ENCODE results near the gene TNS1. TPM values are rescaled to one million over a fixed set of nuclear protein-coding genes. Genes with fewer than 3 reads are reported as not detected.

The TNS1 gene
- total RNA-seq, 1 donor from 2014 or later = 54.5 TPM

DNA sequence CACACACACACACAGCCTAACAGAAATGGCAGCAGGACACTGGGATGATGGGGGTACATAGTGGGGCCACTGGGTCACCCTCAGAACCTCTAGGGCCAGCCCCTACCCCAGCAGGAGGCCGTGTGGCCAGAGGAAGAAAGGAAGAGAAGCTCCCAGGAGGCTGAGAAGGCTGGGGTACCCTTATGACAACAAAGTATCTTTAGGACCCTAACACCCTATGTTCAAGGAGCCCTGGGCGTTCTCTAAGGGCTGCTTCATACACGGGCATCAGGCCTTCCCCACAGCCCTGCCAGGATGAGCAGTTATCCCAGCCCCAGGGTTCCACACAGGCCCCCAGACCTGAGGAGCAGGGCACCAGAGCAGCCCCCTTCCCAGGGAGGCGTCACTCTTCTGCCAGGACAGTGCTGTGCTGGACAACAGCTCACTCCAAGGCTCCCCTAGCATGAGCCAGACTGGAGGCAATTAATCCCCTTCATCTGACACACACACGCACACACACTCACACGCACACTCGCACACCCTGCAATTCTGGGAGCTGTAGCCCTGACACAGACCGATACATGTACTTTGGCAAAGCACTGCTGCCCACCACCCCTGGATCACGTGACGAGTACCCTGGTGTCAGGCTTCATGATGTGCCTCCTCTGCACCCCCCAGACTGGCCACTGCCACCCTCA, 163.6 kb downstream of the TNS1 start:
- Histone ChIP-seq H3K27me3 (ENCODE audit: control insufficient read depth, insufficient read depth, low read length) (no peaks in the 10 kb centered on the region), H3K4me3 (ENCODE audit: low read depth, low read length) (no peak overlapping the region), H3K36me3 (ENCODE audit: control insufficient read depth, insufficient read depth, low read length) (no peaks in the 10 kb centered on the region)
- TF ChIP-seq, protein P1, sequence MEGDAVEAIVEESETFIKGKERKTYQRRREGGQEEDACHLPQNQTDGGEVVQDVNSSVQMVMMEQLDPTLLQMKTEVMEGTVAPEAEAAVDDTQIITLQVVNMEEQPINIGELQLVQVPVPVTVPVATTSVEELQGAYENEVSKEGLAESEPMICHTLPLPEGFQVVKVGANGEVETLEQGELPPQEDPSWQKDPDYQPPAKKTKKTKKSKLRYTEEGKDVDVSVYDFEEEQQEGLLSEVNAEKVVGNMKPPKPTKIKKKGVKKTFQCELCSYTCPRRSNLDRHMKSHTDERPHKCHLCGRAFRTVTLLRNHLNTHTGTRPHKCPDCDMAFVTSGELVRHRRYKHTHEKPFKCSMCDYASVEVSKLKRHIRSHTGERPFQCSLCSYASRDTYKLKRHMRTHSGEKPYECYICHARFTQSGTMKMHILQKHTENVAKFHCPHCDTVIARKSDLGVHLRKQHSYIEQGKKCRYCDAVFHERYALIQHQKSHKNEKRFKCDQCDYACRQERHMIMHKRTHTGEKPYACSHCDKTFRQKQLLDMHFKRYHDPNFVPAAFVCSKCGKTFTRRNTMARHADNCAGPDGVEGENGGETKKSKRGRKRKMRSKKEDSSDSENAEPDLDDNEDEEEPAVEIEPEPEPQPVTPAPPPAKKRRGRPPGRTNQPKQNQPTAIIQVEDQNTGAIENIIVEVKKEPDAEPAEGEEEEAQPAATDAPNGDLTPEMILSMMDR (IDR thresholded peaks at IDR 0.05; ENCODE audit: insufficient read depth, low read length, poor library complexity, severe bottlenecking) = no peak
- DNase-seq (ENCODE audit: low read depth) = no peak

DNA sequence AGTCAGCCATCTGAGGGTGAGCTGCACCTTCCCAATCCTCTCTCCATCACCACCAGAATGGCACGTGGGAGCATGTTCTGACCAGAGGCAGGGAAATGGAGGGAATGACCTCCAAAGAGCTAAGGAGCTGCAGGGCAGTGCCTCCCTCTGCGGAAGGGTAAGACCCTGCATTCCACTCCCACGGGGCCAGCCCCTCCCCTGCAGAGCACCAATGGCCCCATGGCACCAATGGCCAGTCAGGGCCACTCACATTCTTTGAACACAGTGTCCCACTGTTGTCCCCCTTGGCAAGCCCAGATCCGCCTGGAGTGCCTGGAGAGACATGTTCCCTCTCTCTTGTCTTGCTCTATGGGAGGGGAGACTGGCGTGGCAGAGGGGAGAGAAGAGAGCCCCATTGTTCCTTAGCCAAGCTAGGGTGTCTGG, 164.4 kb downstream of the TNS1 start:
- DNase-seq (ENCODE audit: low read depth) = no peak

DNA sequence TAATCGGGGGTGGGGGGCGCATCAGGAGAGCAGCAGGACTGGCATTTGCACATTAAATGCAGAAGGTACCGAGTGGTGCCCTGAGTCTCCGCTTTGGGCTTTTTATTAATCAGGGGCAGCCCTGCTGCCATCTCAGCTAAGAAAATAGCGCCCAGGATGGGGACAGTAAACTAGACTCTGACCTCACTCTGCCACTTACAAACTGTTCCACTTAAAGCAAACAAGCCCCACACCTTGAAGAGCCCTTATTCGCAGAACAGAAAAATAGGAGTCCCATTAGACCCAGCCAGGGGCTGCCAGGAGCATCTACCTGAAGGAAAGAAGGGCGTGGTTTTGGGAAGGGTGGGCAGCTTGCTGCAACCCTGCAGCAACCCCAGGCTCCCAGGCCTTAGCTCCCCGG, 165.3 kb downstream of the TNS1 start:
- TF ChIP-seq, protein P1 (IDR thresholded peaks at IDR 0.05; ENCODE audit: insufficient read depth, low read length, poor library complexity, severe bottlenecking) = no peak
- H3K4me3 ChIP-seq (ENCODE audit: low read depth, low read length) = no peak overlapping the region
- no peak for DNase-seq (ENCODE audit: low read depth)
- no peaks in the 10 kb centered on the region for H3K27me3 ChIP-seq (ENCODE audit: control insufficient read depth, insufficient read depth, low read length)
- H3K36me3 ChIP-seq (ENCODE audit: control insufficient read depth, insufficient read depth, low read length) = peaks cover 1% of the 10 kb centered on the region

More for the DNA sequence above, 164.4 kb downstream of the TNS1 start:
- TF ChIP-seq, protein P1 (IDR thresholded peaks at IDR 0.05; ENCODE audit: insufficient read depth, low read length, poor library complexity, severe bottlenecking) = no peak
- Histone ChIP-seq H3K4me3 (ENCODE audit: low read depth, low read length) (no peak overlapping the region), H3K36me3 (ENCODE audit: control insufficient read depth, insufficient read depth, low read length) (peaks cover 1% of the 10 kb centered on the region), H3K27me3 (ENCODE audit: control insufficient read depth, insufficient read depth, low read length) (no peaks in the 10 kb centered on the region)

DNA sequence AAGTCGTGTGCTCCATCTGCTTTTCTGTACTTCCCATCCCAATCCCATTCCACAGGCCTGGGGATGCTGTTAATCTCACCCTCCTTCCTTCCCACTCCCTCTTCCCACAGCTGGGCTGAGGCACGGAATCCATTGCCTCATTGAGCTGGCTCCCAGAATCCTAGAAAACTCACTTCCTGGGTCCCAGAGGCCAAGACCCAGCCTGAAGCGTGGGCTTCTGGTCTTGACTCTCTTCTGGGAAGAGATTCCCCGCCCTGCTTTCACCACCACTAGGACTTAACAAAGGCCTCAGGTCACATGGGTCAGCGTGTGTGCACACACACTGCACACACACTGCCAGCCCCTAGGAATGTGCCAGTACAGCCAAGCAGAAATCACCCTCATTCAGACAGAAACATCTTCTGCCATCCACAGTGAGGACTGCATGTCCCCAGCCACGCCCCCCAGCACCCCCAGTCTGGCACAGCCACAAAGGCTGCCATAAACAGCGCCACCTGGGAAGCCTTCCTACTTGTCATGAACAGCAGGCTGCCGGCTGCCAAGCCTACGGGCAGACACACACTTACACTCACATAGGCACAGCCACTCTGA, 165.8 kb downstream of the TNS1 start:
- no peak for DNase-seq (ENCODE audit: low read depth)
- no peaks in the 10 kb centered on the region for H3K27me3 ChIP-seq (ENCODE audit: control insufficient read depth, insufficient read depth, low read length)
- H3K36me3 ChIP-seq (ENCODE audit: control insufficient read depth, insufficient read depth, low read length) = peaks cover 1% of the 10 kb centered on the region
- TF ChIP-seq, protein P1 (IDR thresholded peaks at IDR 0.05; ENCODE audit: insufficient read depth, low read length, poor library complexity, severe bottlenecking) = peak; percentile 13
- no peak overlapping the region for H3K4me3 ChIP-seq (ENCODE audit: low read depth, low read length)

DNA sequence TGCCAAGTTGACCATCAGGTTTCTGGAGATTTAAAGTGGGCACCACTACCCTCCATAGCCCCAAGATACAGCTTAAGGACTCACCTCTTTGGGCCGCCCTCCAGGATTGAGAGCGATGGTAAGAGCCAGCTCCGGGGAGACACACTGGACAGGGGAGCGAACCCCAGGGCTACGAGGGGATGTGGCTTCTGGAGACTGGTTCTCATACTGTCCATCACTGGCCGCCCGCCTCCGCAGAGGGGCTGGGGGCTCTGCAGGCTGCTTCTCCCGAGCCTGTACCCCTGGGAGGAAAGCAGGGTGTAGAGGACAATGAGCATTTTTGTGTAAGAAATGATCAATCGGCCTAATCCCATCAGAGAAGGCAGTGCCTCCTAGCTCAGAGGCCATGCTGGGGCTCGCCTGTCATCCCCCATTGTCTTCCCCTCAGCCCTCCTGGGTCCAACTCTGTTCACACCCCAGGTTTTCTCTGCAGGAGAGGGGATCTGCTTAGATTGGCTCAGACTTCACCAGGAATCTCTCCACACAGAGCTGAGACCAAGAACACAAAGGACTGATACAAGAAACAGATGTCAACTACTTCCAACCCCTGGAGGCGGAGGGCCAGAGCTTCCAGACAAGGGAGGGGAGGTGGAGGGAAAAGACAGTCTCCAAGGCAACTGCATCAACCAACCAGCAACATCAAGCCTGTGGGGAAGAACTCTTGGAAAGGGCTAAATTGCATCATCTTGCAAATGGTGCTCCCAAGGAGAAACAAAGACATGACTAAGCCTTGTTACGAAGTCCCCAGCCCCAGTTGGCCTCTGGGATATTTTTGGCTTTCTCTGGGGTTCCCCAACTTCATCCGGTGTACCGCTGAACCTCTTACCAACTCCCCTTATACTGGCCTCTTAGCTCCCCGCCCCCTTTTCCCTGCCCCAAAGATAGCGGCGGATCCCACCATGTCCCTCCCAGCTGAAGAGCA, 166.6 kb downstream of the TNS1 start:
- H3K36me3 ChIP-seq (ENCODE audit: control insufficient read depth, insufficient read depth, low read length) = peaks cover 1% of the 10 kb centered on the region
- TF ChIP-seq, protein P1 (IDR thresholded peaks at IDR 0.05; ENCODE audit: insufficient read depth, low read length, poor library complexity, severe bottlenecking) = no peak
- no peak for DNase-seq (ENCODE audit: low read depth)
- H3K27me3 ChIP-seq (ENCODE audit: control insufficient read depth, insufficient read depth, low read length) = no peaks in the 10 kb centered on the region
- H3K4me3 ChIP-seq (ENCODE audit: low read depth, low read length) = no peak overlapping the region

Measured in kidney epithelial cell (primary cell).